ENCODE measurements around the gene TRDN.
"Not testable (repeated sequence)": the region's sequence is repeated elsewhere in the genome, so short reads cannot be mapped to it uniquely, and the experiment has no call there.

The TRDN gene

DNA sequence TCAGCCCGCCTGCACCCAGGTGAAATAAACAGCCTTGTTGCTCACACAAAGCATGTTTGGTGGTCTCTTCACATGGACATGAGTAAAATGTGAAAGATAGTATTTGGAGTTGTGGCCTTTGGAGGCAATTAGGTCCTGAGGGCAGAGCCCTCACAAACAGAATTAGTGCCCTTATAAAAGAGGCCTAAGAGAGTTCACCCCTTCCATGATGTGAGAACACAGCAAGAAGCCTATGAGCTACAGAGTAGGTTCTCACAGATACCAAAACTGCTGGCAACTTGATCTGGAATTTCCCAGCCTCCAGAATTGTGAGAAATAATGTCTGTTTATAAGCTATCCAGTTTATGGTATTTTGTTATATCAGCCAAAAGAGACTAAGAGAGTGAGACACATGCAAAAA is 74.5 kb downstream of the TRDN start:
- no peak for DNase-seq (ENCODE audit: low read depth, low spot score)

DNA sequence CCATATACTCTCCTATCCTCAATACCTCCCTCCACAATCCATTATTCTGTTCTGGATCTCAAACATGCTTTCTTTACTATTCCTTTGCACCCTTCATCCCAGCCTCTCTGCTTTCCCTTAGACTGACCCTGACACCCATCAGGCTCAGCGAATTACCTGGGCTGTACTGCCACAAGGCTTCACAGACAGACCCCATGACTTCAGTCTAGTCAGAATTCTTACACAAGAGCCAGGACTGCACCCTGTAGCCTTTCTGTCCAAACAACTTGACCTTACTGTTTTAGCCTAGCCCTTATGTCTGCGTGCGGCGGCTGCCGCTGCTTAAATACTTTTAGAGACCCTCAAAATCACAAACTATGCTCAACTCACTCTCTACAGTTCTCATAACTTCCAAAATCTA is 76.9 kb downstream of the TRDN start:
- not testable (repeated sequence) for DNase-seq (ENCODE audit: low read depth, low spot score)

DNA sequence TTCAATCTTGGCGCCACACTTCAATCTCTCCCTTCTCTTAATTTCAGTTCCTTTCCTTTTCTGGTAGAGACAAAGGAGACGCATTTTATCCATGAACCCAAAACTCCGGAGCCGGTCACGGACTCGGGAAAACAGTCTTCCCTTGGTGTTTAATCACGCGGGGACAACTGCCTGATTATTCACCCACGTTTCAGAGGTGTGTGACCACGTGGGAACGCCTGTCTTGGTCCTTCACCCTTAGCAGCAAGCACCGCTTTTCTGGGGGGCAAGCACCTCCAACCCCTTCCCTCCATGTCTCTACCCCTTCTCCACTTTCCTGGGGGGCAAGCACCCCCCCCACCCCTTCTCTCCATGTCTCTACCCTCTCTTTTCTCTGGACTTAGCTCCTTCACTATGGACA is 79.3 kb downstream of the TRDN start:
- DNase-seq (ENCODE audit: low read depth, low spot score): not testable (repeated sequence)

DNA sequence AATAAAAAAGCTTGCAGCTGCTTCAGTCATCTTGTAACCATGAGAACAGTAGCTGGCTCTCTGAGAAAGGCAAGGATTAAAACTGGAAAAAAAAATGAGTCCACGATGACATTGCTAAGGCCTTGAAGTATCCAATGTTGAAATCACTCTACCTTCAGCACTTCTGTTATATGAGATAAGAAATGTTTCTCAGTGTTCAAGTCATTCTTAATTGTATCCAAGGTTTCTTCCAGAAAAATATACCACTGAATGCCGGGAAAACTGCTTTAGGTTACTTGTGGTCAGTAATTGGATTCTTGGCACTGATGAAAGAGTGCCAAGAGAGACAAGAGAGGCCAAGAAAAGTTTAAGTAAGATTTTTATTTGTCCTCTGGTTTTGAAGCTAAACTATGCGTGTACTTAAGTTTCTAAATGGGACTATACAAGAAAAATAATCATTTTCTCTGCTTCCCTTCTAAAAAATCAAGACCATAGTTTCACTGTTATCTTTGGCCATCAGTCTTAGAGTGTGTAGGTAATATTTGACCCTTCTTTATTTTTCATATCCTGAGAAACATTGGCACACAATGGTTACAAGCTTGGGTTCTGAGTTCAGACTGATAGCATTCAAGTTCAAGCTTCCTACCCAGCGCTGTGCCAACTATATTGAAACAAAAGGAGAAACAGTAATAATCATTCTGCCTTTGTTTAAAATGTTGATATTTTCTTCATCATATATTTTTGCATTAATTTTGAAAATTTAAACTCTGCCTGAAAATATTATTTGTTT is 84.6 kb downstream of the TRDN start:
- no peak for DNase-seq (ENCODE audit: low read depth, low spot score)

DNA sequence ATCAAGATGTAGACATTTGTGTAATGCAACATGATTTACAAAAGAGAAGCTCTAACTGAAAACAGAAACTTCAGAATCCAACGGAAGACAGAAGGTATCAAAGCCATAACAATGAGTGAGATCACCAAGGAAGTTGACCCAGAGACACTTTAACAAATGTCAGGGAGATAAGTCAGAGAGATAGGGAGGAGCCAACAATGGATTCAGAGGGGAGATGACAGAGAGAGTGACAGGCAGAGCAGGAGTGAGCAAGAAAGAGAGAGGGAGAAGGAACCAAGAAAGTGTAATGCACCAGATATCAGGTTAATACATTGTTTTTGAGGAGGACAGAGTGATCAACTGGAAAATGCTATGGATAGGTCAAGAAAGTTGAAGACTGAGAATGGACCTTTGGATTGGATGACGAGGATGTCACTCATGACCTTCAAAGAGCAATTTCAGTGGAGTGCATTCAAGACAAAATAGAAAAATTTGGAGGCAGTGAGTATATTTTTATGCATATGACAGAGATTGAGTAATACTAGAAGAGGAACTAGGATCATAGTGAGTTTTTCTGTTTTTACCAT is 86.6 kb downstream of the TRDN start:
- no peak for DNase-seq (ENCODE audit: low read depth, low spot score)

DNA sequence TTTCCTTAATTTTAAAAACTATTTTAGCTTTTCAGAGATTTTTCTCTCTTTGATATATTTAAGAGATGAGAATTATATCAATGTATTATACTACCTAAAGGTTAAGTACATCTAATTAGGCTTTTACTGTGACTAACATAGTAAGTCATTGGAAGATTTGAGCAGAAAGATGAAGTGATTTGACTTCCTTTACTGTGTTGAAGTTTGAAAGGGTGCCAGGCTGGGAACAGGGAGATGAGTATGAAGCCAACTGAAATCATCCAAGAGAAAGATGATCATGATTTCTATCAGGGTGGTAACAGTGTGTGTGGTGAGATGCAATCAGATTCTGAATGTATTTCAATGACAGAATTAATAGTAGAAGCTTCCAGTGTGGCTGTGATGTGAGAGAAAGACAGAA is 87.3 kb downstream of the TRDN start:
- no peak for DNase-seq (ENCODE audit: low read depth, low spot score)

DNA sequence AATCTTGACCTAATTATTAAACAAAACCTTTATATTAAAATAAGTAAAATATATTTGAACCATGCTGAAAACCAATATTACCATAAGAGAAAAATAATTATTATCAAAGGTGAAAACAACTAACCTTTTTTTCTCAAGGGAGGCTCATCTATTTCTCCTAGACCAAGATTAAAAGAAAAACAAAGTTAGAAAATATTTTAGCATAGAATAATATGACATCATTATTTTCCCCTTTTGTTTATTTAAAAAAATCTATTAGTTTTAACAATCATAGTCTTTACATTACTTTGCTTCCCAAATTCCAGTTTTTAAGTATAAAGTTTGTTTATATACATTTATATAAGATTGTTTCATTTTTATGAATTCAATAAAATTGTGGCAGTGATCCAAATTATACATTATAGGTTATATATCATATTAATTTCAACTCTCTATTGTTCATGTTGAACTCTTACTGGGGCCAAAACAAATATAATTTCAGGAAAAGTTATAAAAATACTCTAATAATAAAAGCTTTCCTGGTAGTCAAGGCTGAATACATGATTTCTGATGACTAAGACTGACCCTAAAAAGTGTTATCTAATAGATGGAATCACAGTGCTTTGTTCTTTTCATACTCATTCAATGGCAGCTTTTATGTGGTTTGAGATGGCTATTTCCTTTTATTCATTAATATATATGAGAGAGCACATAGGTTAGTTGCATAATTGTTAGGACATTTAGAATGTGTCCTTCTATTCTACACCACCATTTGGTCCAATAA is 89.4 kb downstream of the TRDN start:
- no peak for DNase-seq (ENCODE audit: low read depth, low spot score)

DNA sequence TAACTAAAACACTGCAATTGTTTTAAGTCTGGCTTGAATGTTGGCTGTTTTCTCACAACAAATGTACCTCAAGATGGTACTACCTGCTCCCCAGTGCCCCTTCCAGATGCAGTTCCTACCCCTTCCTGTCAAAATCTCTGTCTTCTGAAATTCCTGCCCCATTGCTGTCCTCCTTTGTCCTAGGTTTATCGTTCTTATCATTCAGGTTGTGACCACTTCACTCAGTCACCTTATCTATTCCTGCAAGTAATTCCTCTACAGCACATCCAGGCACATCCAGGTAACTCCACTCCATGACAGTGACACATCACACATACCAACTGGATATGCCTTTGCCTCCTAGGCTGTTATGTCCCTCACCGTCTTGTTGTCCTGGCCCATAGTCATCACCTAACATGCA is 90.2 kb downstream of the TRDN start:
- no peak for DNase-seq (ENCODE audit: low read depth, low spot score)

DNA sequence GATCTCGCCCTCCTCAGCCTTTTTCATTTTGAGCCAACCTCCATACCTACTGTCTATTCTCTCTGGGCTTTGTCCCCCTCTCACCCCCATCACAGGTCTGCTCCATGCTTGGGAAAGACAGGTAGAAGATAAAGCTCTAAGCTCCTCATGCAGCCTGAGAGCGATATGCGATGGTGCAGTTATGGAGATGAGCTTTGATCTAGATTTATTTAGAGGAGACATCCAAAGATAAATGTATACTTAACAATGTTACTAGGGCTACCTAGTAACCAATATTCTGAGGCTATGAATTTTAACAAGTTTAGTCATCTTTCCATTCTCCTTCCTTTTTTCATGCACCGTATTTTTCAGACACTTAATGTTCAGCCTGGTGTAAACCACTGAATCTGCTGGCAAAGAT is 95.3 kb downstream of the TRDN start:
- no peak for DNase-seq (ENCODE audit: low read depth, low spot score)

DNA sequence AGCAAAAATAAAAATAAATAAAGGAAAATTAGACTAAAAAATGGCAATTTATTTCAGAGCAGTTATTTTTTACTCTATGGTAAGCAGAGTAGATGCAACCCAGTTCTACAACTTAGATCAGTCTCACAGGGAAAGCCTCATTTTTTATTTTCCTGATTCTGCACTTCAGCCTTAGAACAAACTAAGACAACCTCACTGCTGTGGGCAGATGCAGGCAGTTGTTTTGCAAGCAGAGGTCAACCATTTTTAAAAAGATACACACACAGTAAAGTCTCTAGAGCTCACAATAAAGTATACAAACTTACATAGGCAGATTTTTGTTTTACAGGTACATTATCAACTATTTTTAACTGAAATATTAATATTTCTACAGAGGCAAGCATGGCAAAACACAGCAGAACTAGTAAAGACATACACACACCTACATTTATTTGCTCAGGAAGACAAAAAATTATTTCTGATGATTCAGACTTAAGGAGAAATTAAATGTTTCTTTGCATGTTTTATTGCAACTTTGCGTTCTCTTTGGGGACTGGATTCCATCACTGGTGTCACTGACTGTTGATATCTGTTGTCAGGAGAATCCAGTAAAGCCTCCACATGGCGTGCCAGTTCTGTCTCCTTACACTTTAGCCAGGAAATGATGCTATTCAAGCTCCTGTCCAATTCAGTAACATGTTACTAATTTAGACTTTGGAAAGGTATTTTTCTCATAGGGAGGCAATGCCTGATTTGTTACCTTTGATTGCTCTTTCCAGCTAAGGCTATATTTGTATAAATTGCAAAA is 102.7 kb downstream of the TRDN start:
- DNase-seq (ENCODE audit: low read depth, low spot score): no peak

DNA sequence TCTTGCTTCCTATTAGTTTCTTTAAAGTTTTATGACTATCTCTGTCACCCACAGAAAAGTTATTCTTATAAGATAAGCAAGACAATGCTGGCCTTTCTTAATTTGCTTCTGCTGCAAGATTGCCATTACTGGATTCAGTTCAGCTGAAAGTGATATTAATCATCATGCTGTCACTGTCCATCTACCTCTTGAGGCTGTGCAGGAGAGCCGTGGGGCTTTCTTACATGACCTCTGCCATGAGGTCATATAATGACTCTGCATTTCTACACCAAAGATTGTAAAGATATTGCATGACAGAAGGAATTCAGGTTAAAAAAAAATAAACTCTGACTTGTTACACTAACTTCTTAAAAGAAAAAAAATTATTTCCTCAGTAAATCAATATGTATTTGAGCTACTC is 106.9 kb downstream of the TRDN start:
- no peak for DNase-seq (ENCODE audit: low read depth, low spot score)

DNA sequence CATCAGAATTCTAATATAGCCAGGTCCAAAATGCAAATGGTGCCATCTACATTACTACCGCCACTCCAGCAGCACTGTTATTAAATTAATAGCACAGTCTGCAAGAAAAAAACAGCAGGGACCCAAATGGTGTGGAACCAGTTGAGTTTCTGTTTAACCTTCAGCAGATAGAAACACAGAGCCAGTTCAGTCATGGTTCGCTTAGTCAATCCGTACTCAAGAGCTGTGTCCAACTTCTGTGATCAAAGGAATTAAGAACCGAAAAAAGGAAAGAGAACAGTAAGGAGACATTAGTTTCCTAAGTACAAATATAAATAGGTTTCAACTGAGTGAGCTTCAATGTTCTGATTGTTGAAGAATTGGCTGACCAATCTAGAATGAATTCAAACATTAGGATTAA is 107.7 kb downstream of the TRDN start:
- DNase-seq (ENCODE audit: low read depth, low spot score): no peak

DNA sequence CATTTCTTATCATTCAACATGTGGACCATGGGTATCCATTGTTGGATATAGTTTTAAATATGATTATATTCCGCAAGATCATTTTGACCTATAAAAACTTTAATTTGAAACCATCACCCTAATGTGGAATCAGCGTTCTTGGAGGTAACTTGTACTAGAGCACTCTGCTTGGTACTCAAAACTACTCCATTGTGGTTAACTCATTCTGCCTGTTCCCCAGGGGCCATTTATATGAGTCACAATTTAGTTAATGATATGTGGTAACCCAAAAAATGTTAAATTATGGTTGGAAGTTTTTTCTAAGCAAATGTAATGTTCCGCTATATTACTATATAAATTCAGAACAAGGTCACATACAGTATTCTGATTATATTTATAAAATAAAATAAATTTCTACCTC is 109.3 kb downstream of the TRDN start:
- DNase-seq (ENCODE audit: low read depth, low spot score): no peak

DNA sequence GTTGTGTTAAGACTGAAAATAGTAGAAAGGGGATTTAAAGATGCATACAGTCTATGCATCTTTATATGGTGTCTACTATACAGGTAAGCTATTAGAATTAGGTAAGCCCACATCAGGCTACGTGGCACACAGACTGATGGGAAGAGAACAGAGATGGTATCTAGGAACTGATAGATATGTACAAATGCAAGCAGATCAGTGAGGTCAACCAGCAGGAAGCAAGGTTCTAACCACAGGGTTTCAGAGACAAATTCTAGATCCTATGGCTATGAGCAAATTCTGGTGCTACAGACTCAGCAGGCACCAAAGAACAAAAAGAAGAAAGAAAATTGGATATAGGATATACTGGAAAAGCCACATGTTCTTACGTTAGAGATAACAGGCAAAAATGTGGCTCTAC is 110.6 kb downstream of the TRDN start:
- no peak for DNase-seq (ENCODE audit: low read depth, low spot score)

DNA sequence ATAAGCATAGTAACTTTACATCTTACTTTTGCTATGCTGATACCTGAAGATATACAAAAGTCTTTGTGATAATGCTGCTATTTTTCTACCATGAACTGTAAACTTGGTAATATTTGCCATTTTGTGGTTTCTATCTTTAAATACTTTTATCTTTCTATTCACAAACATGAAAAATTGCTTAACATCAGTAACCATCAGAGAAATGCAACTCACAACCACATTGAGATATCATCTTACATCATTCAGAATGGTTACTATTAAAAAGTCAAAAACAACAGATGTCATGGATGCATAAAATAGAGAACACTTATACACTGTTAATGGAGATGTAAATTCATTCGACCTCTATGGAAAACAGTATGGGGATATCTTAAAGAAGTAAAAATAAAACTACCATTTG is 112.0 kb downstream of the TRDN start:
- no peak for DNase-seq (ENCODE audit: low read depth, low spot score)

DNA sequence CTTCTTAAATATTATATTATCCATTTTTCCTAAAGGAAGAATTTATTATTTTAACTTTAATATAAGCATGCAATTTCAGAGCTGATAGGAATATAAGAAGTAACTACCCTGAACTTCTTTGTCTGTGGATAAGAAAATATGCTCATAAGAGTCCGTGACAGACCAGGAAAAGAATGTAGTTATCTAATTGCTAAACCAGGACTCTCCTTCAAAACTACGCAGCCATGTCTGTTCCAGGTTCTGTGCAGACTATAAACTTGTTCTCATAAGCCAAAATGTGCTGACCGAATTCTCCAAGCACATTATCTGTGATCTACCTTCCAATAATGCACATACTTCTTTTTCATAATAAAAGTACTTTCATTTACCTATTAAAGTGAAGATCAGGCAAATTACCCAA is 116.5 kb downstream of the TRDN start:
- no peak for DNase-seq (ENCODE audit: low read depth, low spot score)

DNA sequence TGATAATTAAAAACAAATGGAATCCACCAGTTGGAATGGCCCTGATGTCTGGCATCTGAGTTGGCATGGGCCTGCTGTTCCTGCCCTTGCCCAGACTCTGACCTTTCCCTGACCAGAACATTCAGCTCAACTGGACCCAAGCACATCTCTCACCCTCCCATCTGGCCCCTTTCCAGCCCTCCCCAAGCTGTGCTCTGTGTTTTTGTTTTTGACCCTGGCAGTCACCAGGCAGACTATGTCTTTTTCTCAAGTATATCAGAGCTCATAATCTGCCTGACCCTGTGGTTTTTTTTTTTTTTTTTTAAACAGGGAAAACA is 117.6 kb downstream of the TRDN start:
- no peak for DNase-seq (ENCODE audit: low read depth, low spot score)

DNA sequence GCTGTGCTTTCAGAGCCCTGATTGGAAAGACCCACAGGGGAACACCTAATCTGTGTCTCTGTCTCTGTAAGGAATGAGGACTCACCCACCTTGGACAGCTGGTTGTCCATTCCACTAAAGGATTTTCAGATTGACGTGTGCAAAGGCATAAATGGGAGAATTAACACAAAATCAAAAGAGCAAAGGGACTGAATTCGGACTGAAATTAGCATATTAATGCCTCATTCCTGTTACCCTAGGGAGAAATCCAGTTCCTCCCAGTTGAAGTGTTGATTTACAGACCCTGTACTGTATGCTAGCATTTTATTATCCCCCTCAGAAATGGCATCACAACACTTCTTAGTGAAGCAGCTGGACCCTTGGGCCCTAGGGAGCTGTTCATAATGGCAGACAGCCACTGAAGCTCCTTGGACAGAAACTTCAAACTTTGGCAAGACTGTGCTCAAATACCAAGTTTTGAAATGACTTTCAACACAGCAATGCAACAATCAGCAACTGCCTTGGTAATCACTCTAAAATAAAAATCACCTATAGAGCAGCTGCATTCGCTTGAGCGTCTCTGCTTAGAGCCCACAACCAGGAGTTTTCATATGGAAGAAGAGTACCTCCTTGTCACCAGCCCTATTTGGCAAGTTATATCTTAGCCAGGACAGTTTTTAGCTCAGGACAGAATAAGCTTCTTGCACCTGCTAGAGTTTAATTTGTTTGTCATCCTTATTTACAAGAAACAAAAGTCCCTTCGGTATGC is 118.1 kb downstream of the TRDN start:
- DNase-seq (ENCODE audit: low read depth, low spot score): no peak

DNA sequence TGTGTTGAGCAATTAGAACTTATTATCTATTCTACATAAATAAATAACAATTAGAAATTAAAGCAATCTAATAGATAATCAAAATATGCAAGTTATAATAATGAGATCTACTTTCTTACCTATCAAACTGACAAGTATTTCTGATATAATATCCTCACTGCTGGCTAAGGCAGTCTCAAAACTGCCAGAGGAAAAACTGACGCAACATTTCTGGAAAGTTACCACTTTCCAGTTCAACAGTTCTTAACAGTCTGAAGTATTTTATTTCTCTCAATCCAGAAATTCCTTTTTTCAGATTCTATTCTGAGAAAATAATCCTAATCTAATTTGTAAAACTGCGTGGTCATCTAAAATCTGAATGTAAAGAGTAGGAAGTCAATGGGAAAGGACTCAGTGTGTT is 121.0 kb downstream of the TRDN start:
- DNase-seq (ENCODE audit: low read depth, low spot score): no peak

DNA sequence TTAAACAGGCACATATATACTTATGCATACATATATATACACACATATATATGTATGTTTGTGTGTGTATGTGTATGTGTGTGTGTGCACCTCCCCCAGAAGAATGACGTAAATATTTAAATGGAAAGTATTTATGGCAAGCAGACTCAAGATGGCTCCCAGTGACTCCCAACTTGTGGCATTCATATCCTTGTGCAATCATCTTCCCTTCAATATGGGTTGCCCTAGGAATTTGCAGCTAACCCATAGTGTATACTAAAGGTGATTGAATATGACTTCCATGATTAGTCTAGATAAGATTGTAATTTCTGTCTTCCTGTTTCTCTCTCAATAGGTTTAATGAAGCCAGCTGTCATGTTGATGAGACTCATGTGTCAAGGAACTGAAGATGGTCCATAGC is 127.6 kb downstream of the TRDN start:
- no peak for DNase-seq (ENCODE audit: low read depth, low spot score)

DNA sequence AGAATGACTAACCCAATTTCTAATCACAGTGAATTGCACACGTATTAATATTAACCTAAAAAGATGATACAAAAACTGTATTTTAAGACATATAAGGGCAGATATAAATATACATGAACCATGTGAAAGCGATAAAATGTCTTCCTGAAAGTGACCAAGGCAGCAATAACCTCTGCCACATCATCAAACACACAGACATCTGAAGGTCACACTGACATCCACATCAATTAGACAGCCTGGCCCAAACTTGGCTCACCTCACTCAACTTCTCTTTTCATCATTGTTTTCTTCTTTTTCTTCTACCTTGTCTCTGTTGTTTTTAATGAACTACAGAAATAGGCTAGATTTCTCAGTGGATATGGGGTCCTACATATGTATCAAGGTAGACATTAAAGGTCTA is 128.5 kb downstream of the TRDN start:
- DNase-seq (ENCODE audit: low read depth, low spot score): no peak

DNA sequence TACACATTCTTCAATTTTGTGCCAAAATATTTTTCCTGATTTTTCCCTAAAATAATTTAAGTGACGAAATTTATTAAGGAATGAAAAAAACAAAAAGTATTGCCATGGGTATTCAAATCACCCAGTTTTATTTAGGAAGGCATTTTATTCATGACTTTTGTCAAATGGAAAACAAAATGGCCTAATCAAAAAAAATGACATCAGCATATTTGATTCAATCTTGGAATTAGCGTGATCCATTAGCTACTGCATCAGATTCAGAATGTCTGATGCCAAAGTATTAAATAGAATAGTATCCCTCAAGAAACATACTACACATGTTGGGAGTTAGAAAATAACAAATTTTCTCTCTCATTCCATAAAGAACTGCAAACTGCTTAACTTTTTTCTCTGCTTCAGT is 129.2 kb downstream of the TRDN start:
- no peak for DNase-seq (ENCODE audit: low read depth, low spot score)

Measured in ELF-1 (cell line).